ENCODE measurements around the gene FOXN4.

Gene FOXN4

DNA sequence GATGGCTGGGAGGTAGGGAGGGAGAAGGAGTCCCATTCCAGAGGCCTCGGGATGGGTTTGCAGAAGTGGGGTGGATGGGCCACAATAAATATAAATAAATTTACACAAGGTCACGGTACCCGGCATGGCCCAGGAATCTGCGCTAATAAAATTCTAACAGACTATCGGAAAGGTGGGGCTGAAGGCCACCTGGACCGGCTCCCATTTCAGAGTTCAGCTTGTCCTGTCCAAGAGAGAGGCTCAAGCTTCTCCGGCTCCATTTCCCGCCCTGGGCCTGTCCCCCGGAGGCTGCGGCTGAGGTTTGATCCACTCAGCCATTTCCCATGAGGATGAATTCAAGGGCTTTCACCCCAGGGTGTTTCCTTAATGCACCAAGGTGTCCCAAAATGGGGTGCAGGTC, 30.2 kb downstream of the FOXN4 start:
- no peak for DNase-seq

DNA sequence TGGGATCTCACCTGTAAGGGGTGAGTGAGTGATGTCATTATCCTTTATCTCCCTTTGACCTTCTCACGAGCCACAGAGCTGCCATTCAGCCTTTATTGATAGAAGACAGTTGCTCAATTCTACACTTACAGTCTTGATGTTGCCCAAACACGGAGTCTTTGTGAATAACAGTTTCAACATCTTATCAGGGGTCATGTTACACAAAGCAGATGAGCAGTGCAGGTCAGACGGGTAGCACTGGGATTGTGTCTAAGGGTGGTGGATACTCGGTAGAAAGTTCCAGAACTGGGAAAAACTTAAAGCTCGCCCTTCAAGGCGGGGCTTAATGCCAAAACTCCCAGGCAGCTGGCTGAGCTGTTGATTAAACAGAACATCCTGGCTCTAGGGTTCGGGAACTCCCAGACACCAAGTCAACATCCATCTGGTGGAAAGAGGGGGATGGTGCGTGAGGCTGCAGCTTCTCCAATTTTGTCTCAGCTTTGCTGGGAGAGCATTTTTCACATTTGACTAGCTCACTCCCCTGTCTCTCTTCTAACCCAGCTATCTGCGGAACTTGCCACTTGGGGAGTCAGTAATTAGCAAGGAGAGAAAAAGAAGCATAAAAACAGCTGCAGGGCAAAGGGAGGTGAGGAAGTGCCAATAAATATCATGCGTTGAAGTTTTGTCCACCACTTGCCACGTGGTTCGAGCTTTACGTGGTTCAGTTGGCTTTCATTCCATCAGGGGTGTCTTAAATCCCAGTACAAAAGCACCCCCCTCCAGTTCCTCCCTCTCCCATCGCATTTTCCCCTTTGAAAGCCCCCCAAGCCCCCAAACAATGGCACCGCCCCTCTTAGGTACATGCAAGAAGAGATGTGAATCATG, 31.0 kb downstream of the FOXN4 start:
- no peak for DNase-seq

DNA sequence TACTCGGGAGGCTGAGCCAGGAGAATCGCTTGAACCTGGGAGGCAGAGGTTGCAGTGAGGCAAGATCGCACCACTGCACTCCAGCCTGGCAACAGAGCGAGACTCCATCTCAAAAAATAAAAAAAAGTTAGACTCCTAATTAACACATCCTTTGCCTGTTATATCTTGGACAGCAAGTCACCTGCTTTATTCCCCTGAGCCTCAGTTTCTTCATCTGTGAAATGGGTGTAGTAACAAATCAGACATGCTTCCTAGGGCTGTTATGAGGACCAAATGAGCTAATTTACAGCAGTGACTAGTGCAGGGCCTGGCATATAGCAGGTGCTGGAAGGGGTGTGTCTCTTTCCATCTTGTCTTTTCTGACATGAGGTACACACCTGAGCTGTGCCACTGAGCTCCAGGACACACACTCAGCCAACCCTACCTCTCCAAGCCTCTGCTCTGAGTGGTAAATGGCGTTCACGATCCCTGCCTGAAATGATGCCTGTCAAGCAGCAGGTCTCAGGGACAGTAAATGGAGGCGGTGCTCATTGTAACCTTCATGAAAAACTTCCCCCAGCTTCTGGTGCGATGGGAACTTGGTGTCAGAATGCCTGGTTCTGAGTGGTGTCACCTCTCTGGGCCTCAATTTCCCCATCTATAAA, 31.7 kb downstream of the FOXN4 start:
- no peak for DNase-seq

DNA sequence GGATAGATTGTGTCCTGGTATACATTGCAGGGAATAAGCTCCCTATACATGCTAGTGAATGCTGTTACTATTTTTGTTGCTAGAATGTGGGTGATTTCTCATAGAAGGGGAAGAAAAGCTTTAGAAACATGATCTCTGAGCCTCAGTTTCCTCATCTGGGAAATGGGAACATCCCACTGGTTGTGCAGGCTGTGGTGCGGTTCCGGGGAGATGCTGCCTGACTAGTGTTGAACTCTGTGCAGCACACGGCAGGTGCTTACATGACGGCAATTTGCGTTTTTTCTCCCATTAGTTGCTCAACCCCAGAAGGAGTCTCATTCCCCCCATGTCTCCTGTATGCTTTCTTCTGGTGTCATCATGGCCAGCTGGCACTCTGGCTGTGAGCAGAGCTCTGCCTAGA, 32.9 kb downstream of the FOXN4 start:
- no peak for DNase-seq

- DNase-seq: no peak
These were observed 33.9 kb downstream of the FOXN4 start for GRCh38 chr12:109275173-109275572.

DNA sequence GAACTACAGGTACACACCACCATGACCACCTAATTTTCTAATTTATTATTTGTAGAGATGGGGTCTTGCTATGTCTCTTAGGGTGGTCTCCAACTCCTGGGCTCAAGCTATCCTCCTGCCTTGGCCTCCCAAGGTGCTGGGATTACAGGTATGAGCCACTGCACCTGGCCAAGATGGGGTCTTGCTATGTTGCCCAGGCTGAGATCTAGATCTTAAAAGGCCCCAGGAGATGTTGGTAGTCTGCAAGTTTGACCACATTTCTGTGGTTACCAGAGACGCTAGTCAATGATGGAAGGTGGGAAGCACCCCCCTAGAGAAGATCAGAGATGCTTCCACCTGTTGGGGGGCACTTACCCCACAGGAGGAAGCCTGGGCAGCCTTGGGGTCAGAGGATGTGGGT, 34.7 kb downstream of the FOXN4 start:
- DNase-seq: no peak

DNA sequence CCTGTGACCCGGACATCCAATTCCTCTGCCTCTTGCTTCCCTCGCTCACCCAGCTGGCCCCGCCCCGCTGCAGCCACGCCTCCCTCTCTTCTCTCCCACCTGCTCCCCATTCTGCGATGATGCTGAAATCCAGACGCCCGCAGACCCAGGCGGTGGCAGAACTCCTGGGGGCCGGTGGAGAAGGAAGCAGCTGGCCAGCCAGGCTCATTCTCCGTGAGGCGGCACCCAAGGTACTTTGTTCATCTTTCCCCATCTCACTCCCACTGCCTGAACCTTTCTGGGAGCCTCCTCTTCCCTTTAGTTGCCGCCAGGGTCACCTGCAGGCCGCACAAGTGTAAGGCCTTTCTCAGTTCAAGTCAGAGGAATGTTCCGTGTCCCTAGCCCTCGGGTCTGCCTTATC, 35.7 kb downstream of the FOXN4 start:
- DNase-seq: peak; percentile 84

- no peak for DNase-seq
These were observed 37.7 kb downstream of the FOXN4 start for GRCh38 chr12:109271418-109271817.

DNA sequence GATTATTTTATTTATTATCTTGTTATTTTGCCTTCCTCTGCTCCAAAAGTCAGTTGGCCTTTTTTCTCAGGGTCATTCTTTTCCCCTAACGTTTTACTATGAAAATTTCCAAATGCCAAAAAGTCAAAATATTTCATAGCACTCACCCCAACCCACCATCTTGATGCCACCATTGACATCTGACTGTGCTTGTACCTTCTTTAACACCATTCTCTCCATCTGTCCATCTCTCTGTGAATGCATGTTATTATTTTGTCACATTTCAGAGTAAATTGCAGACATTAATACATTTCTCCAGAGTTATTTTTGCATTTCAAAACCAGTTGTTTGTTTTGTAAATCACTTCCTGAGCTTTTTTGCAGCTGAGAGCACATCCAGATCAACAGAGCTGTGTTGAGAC, 38.6 kb downstream of the FOXN4 start:
- DNase-seq: no peak

DNA sequence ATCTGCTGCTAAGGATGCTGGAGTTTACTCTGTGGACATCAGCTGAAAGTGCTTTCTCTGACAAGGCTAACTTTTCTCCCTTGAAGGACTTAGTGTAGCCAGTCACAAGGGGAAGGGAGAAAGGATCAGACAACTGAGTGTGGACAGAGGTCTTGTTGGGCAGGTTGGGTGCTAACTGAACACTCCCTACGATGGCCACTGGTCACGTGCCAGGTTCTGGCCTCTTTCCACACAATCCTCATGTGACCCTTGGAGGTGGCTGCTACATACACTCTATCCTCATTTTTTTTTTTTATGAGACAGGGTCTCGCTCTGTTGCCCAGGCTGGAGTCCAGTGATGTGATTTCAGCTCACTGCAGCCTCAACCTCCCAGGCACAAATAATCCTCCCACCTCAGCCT, 39.7 kb downstream of the FOXN4 start:
- no peak for DNase-seq

DNA sequence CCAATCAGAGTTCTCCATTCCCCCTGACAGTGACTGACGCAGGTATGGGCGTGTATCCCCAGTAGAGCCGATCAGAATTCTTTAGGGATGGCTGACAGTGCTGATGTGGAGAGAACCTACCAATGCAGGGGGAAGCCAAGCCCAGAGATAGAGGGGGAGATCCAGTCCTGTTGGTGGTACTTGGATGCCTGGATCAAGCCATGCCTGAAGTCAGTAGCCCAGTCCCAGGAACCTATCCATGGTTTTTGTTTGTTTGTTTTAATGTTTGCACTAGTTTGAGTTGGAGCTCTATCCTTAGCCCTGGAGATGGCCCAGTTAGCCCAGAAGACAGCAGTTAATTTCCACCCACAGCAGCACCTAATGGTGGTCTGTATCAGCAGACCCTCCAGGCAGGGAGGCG, 40.2 kb downstream of the FOXN4 start:
- DNase-seq: no peak

DNA sequence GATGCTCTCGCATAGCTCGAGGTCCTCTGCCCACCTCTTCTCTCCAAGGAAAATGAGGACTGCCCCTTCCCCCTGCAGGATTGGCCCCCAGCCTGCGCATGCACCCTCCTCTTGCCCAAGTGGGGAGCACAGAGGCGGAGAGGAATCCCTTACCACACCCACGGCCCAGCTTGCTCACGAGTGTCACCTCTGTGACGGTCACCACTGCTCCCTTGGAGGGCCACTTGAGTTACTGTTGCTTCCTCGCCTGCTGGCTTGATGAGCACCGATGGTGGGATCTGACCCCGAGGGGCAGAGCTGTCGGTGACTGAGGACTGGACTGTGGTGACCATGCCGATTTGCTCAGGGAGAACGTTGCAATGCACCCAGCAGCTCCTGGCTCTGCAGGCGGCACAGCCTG, 41.7 kb downstream of the FOXN4 start:
- DNase-seq: no peak

DNA sequence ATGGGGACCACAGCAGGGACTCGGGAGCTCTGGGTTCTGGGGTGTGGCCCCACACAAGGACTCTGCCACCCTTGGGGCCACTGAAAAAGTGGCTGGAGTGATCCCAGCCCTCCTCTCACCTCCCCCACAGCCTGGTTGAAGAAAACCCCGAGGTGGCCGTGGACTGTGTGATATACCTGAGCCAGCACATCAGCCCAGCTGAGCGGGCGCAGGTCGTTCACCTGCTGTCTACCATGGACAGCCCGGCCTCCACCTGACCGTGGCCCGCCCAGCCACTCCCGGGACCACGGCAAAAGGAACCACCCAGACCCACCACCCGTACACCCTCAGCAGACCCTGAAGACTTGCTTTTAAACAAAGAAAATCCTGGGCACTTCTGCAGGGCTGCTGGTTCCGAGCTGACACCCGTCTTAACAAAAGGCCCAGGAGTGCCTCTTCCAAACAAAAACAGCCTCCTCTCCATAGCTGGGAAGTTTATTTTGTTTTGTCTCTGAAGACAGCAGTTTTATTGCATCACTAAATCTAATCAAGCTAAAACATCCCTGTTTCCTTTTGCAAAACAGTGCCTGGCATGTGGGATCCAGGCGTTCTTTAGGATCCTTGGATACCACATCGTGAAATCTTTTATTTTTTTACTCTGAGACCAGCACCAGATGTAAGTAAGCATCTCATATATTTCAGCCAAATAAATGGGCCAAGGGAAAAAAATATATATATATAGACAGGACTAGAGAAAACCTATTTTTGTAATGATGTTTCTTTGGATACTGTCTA, 42.8 kb downstream of the FOXN4 start:
- DNase-seq: no peak

- DNase-seq: no peak
These were observed 44.0 kb downstream of the FOXN4 start for GRCh38 chr12:109264943-109265650.

DNA sequence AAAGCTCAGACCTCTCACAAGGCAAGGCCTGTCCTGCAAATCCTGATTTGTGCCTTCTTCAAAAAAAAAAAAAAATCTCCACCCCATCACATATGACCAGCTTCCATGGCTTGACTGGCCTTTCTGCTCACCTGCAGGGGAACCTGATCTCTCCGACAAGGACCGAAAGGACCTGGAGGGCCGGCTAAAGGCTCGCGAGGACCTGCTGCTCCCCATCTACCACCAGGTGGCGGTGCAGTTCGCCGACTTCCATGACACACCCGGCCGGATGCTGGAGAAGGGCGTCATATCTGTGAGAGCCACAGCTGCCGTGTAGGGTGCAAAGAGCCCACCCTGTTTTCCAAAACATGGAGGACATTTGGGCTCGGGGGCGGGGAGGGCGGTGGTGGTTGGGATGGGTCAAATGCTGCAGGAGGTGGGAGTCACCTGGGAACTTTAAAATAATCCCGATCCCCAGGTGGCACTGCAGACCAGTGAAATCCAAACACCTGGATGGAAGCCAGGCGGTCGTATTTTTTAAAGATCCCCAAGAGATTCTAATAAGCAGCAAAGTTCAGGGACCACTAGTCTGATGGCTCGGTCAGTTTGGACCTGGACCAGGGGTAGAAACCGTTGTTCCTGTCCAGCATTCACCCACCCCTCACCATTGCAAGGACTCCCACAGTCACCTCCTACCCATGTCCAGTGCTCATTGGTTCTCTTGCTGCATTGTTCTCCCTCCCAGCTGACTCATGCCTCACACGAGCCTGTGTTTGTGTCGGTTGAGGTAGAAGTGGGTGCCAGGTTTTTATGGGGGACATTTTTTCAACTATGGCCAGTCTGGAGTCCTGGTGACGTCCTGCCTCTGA, 44.8 kb downstream of the FOXN4 start:
- DNase-seq: peak; percentile 92

GRCh38 chr12:109263439-109263838, 45.6 kb downstream of the FOXN4 start:
- no peak for DNase-seq

DNA sequence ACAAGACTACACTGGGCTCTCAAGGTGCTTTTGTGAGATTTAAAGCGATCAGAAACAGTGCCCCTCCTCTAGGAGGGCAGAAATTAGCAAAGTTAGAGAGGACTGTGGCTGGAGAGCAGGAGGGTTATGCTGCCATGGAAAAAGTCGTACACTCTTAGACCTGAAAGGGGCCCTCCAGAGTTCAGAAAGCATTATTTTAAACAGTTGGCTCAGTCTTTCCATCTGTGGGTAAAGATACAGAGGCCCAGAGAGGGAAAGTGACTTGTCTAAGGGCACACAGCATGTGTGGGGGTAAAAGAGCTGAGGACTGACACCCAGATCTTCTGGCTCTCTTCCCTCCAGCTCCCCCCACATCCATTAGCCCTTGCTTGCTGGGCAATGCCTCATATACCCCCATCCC, 47.1 kb downstream of the FOXN4 start:
- no peak for DNase-seq

- DNase-seq: no peak
These were observed 48.0 kb downstream of the FOXN4 start for GRCh38 chr12:109261087-109261486.

GRCh38 chr12:109259545-109259895, 49.6 kb downstream of the FOXN4 start:
- no peak for DNase-seq

DNA sequence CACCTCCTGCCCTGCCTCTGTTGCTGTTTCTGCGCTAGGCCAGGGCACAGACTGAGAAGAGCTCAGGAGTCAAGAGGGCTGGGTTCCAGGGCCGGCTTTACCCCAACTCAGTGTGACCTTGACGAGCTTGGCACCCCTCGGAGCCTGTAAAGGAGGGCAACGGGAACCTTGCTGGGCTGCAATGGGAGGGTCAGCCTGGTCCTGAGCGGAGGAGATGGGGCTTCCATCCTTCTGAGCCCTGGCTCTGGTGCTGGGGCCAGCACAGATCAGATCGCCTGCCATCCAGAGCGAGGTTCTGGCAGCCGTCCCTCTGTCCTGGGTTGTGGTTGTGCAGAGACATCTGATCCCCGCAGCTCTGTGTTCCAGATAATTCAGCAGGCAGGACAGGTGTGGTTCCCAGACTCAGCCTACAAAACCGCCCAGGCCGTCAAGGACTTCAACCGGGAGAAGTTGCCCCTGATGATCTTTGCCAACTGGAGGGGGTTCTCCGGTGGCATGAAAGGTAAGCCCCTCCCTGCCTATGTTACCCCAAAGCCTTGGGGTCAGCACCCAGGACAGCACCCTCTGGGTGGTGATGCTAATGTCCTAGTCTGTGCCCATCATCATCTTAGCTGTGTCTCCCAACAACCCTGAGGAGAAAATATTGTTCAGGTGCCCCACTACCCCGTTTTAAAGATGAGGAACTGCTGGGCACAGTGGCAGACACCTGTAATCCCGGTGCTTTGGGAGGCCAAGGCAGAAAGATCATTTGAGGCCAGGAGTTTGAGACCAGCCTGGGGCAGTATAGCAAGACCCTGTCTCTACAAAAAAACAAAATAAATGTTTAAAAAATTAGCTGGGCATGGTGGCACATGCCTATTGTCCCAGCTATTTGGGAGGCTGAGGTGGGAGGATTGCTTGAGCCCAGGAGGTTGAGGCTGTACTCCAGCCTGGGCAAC, 50.2 kb downstream of the FOXN4 start:
- peak; percentile 34 for DNase-seq

DNA sequence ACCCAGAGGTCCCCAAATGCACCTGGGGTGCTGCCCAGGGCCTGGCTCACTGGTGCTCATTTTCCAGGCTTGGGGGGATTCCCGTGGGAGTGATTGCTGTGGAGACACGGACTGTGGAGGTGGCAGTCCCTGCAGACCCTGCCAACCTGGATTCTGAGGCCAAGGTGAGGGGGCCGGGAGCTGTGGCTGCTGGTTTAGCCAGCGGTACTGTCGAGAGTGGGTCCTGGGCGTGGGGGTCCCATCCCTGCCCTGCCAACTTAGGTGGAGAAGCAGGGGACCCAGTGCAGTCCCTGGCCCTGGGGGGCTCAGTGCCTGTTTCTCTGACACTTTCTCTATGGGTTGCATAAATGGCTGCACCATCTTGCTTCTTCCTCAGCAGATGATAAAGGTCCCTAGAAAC, 50.9 kb downstream of the FOXN4 start:
- no peak for DNase-seq

Measured in NCI-H2107 (cell line).